GM12892 (cell line): Measurements from ENCODE around the gene BANK1.

Source experiments
- POLR2A ChIP-seq: IDR thresholded peaks from 2 replicates; pipeline ENCODE4 v1.6.1; 2011; ENCODE audit warnings: low read depth, low read length, control low read depth
- POLR2AphosphoS5 ChIP-seq: IDR thresholded peaks from 2 replicates; pipeline ENCODE4 v1.6.1; 2011; ENCODE audit warnings: low read depth, low read length, control low read depth

GRCh38 chr4:101793397-101793796 is 2.9 kb downstream of the BANK1 start:
- TF ChIP-seq POLR2A (no peak), POLR2AphosphoS5 (no peak)
